K562 (cell line): ENCODE data around the gene HMGN1. TPM values are rescaled to one million over a fixed set of nuclear protein-coding genes. Genes with fewer than 3 reads are reported as not detected.
A peak's percentile ranks its signal among the peaks of the same experiment; 100 is the strongest.

Experiments
- ATAC-seq: fragments of 200-7000 bp; cut with Tn5 transposase; 3 replicates; pipeline ENCODE4 v1.9.1; 2020; ENCODE audit warnings: moderate library complexity
- BruUV-seq: library from RNA; stranded (reverse); fragments of 400-500 nt; replicated peaks from 2 replicates; lab custom pipeline; 2021; lab: Mats Ljungman, UMichigan
- CTCF ChIA-PET: fragments of 300-600 bp; formaldehyde crosslinking; extraction: SDS; loops from one replicate; lab custom pipeline; 2021; ENCODE audit warnings: low intra/inter-chr PET ratio; lab: Yijun Ruan, JAX
- POLR2A ChIA-PET: fragments of 300-600, 350-650 bp; sonication (Branson Sonifier 250); formaldehyde crosslinking; extraction: SDS; loops from one replicate; lab custom pipeline; 2021; ENCODE audit warnings: antibody characterized with exemption, inconsistent platforms; lab: Yijun Ruan, JAX
- DNase-seq, 4 experiments: peaks; one replicate each; pipeline versions ENCODE4 v3.0.0 to v3.0.0-alpha.2; 2011 to 2018; ENCODE audit warnings: low spot score in 3 of 4, mixed read lengths in 3 of 4; ENCODE audit errors: extremely low read depth in 1 of 4
- FAIRE-seq: peaks from 2 replicates; lab custom pipeline; 2011; peaks lifted over from hg19 to GRCh38; lab: Jason Lieb, UNC
- H2AFZ ChIP-seq: 2 replicates; pipeline ENCODE4 v1.6.0; 2011; ENCODE audit warnings: low read depth, low read length, control low read depth, inconsistent platforms
- H3K27ac ChIP-seq: fragments of 200-600 bp; 3 replicates; pipeline ENCODE4 v1.8.0; 2011; ENCODE audit warnings: low read depth, mild to moderate bottlenecking, control low read depth, inconsistent platforms, low read length, moderate library complexity, mixed read lengths; ENCODE audit errors: extremely low read depth
- H3K27me3 ChIP-seq, 2 experiments: fragments of 300-600 bp in 1 of 2; 2 replicates in 1 of 2; 3 replicates in 1 of 2; pipeline versions ENCODE4 v1.6.0 to v1.8.0; 2011; ENCODE audit warnings: inconsistent platforms in 2 of 2, low read length in 2 of 2, mild to moderate bottlenecking in 1 of 2, mixed read lengths in 1 of 2, moderate library complexity in 1 of 2; ENCODE audit not compliant: control insufficient read depth in 2 of 2, insufficient read depth in 2 of 2
- H3K36me3 ChIP-seq: fragments of 300-600 bp; 3 replicates; pipeline ENCODE4 v1.8.0; 2011; ENCODE audit warnings: mild to moderate bottlenecking, low read length, inconsistent platforms; ENCODE audit not compliant: control insufficient read depth, insufficient read depth
- H3K4me1 ChIP-seq, 2 experiments: fragments of 200-600 bp in 1 of 2; replicated peaks in 1 of 2; 2 replicates in 1 of 2; 3 replicates in 1 of 2; pipeline versions ENCODE4 v1.5.1 to v1.8.0; 2011; ENCODE audit warnings: inconsistent platforms in 2 of 2, low read length in 2 of 2, mild to moderate bottlenecking in 1 of 2, mixed read lengths in 1 of 2, moderate library complexity in 1 of 2; ENCODE audit not compliant: control insufficient read depth in 2 of 2, insufficient read depth in 2 of 2
- H3K4me2 ChIP-seq: 2 replicates; pipeline ENCODE4 v1.6.1; 2011; ENCODE audit warnings: low read length, control low read depth, inconsistent platforms, mixed read lengths; ENCODE audit not compliant: insufficient read depth
- H3K4me3 ChIP-seq: fragments of 200-600 bp; sonication (generic), shearing (Covaris generic); 2 replicates; pipeline ENCODE4 v1.5.1; 2016; ENCODE audit warnings: control low read depth, inconsistent platforms
- H3K79me2 ChIP-seq: fragments of 200-600 bp; 3 replicates; pipeline ENCODE4 v1.8.0; 2011; ENCODE audit warnings: low read length, inconsistent platforms; ENCODE audit not compliant: control insufficient read depth, insufficient read depth
- H3K9ac ChIP-seq, 2 experiments: 2 replicates each; pipeline versions ENCODE4 v1.6.0 to v1.6.1; 2011; ENCODE audit warnings: low read depth in 2 of 2, low read length in 2 of 2, control low read depth in 1 of 2, inconsistent platforms in 1 of 2, mild to moderate bottlenecking in 1 of 2, mixed read lengths in 1 of 2; ENCODE audit not compliant: insufficient read depth in 1 of 2
- H3K9me1 ChIP-seq: one replicate; pipeline ENCODE4 v1.6.0; 2011; ENCODE audit warnings: inconsistent platforms, mild to moderate bottlenecking, low read length, moderate library complexity; ENCODE audit not compliant: control insufficient read depth, insufficient read depth
- H3K9me3 ChIP-seq: replicated peaks from 2 replicates; pipeline ENCODE4 v1.5.1; 2011; ENCODE audit warnings: low read depth, low read length, inconsistent platforms; ENCODE audit not compliant: control insufficient read depth, insufficient read depth
- H4K20me1 ChIP-seq: replicated peaks from 2 replicates; pipeline ENCODE4 v1.6.1; 2011; ENCODE audit warnings: low read length, inconsistent platforms, mixed read lengths; ENCODE audit not compliant: control insufficient read depth, insufficient read depth
- ELF2 ChIP-seq: fragments of 250-450 bp; sonication (Bioruptor Pico); IDR thresholded peaks from 2 replicates; pipeline ENCODE4 v1.5.0; 2021; ENCODE audit warnings: mild to moderate bottlenecking
- ETV1 ChIP-seq: fragments of 450-650 bp; conservative IDR thresholded peaks from 2 replicates; pipeline ENCODE4 v1.6.1; 2016; ENCODE audit warnings: missing genetic modification characterization, control low read depth, low read depth, missing compliant biosample characterization
- FOSL1 ChIP-seq: fragments of 200-800 bp; sonication (Bioruptor generic); conservative IDR thresholded peaks from 2 replicates; pipeline ENCODE4 v1.6.1; 2016; ENCODE audit warnings: missing genetic modification characterization, missing compliant biosample characterization
- JUND ChIP-seq, 2 experiments: IDR thresholded peaks; 2 replicates in 1 of 2; 3 replicates in 1 of 2; pipeline ENCODE4 v1.6.1; 2011; ENCODE audit warnings: borderline replicate concordance in 2 of 2, low read depth in 2 of 2, low read length in 2 of 2, improper control_type of control experiment in 1 of 2, missing biosample characterization in 1 of 2, missing genetic modification characterization in 1 of 2, missing genetic modification reagents in 1 of 2
- NEUROD1 ChIP-seq: fragments of 150-350 bp; IDR thresholded peaks from 2 replicates; pipeline ENCODE4 v1.6.1; 2014; ENCODE audit warnings: borderline replicate concordance, low read length, low read depth; ENCODE audit not compliant: partially characterized antibody
- PRPF4 ChIP-seq: fragments of 200-400 bp; formaldehyde crosslinking; IDR thresholded peaks from one replicate; pipeline ENCODE4 v1.6.1; 2017; ENCODE audit warnings: low read length, low read depth, mild to moderate bottlenecking; ENCODE audit not compliant: insufficient read depth, poor library complexity, severe bottlenecking
- SFPQ ChIP-seq: fragments of 200-400 bp; formaldehyde crosslinking; IDR thresholded peaks from 2 replicates; pipeline ENCODE4 v1.6.1; 2017; ENCODE audit warnings: mild to moderate bottlenecking, low read depth, low read length, moderate library complexity
- SREBF2 ChIP-seq: sonication (generic); formaldehyde crosslinking; IDR thresholded peaks from 2 replicates; pipeline ENCODE4 v1.4.0; 2020; ENCODE audit warnings: mild to moderate bottlenecking, missing genetic modification reagents
- TEAD4 ChIP-seq, 2 experiments: sonication (generic) in 1 of 2; formaldehyde crosslinking in 1 of 2; IDR thresholded peaks; 2 replicates each; pipeline versions ENCODE4 v1.6.1 to v1.8.0; 2012 to 2022; ENCODE audit warnings: borderline replicate concordance in 1 of 2, inconsistent platforms in 1 of 2, low read length in 1 of 2, mild to moderate bottlenecking in 1 of 2, missing genetic modification reagents in 1 of 2
- USF2 ChIP-seq: sonication (generic); formaldehyde crosslinking; IDR thresholded peaks from 2 replicates; pipeline ENCODE4 v1.5.0; 2020; ENCODE audit warnings: missing genetic modification reagents
- VEZF1 ChIP-seq: fragments of 200-800 bp; sonication (Bioruptor generic); IDR thresholded peaks from 2 replicates; pipeline ENCODE4 v1.6.1; 2017; ENCODE audit warnings: missing genetic modification characterization, missing compliant biosample characterization
- ZBTB7A ChIP-seq: IDR thresholded peaks from 2 replicates; pipeline ENCODE4 v1.6.1; 2011; ENCODE audit warnings: low read depth, mild to moderate bottlenecking, low read length, moderate library complexity, borderline replicate concordance; ENCODE audit not compliant: control insufficient read depth
- ZFPM2 ChIP-seq: fragments of 250-450 bp; sonication (Bioruptor Pico); IDR thresholded peaks from 2 replicates; pipeline ENCODE4 v1.5.1; 2022; ENCODE audit warnings: mild to moderate bottlenecking
- ZNF24 ChIP-seq: fragments of 450-650 bp; IDR thresholded peaks from 2 replicates; pipeline ENCODE4 v1.6.1; 2016
- ZNF316 ChIP-seq: fragments of 450-650 bp; IDR thresholded peaks from 2 replicates; pipeline ENCODE4 v1.6.1; 2016
- ZNF384 ChIP-seq: IDR thresholded peaks from 2 replicates; pipeline ENCODE4 v1.6.1; 2012; ENCODE audit warnings: low read depth, low read length, improper control_type of control experiment
- WGBS: fragments of 100-300 bp; shearing (Covaris generic); methylation state at CpG from one replicate; pipeline ENCODE4 v1.1.6; 2016; ENCODE audit warnings: low coverage, mixed read lengths; ENCODE audit not compliant: insufficient coverage; ENCODE audit errors: missing lambda C conversion rate; 5-methylcytosine and 5-hydroxymethylcytosine counted together
- in situ Hi-C: fragments of 300-500 bp; cut with MboI; formaldehyde crosslinking; loops from 4 replicates; pipeline ENCODE4 v1.15.0; 2018; ENCODE audit warnings: inconsistent platforms, mixed read lengths
- intact Hi-C: fragments of 100-400 bp; cut with micrococcal nuclease; formaldehyde crosslinking; loops from 2 replicates; pipeline ENCODE4 v1.14.2; 2022
- polyA plus RNA-seq, 8 experiments: library from polyadenylated mRNA; depleted of rRNA in 4 of 8; stranded (reverse) in 5 of 8; unstranded in 3 of 8; fragments of >200 nt; fragmentation: Nextera tagmentation in 2 of 8; fragmentation: Illumina TruSeq in 1 of 8; extraction: Ambion mirVana in 2 of 8; extraction: Trizol in 1 of 8; gene quantifications; 2 replicates each; pipeline versions ENCODE4 v1.2.1 to v1.2.3, GENCODE V29; 2011 to 2014; ENCODE audit warnings: inconsistent platforms in 1 of 8, missing spikeins in 1 of 8
- total RNA-seq, 7 experiments: library from RNA; depleted of rRNA in 6 of 7; stranded (reverse); fragments of >200 nt in 6 of 7; fragmentation: Illumina TruSeq in 2 of 7; extraction: Trizol in 2 of 7; gene quantifications; 2 replicates each; pipeline versions ENCODE4 v1.2.1 to v1.2.3, GENCODE V29; 2011 to 2021; ENCODE audit warnings: low replicate concordance in 1 of 7

The HMGN1 gene
- total and polyA plus RNA-seq, 9 of the 15 experiments (the other 6 are each of a cell fraction or from before 2014, with no cell fraction given), result 124 to 626 (median 498) TPM

GRCh38 chr21:39377444-39378050 lies 28.7 kb upstream of the HMGN1 start:
- FAIRE-seq, result peak; percentile 81
- Histone ChIP-seq H3K4me2 (peak overlapping the region; percentile 75), H3K27me3 (no peaks in the 10 kb centered on the region), H3K36me3 (no peaks in the 10 kb centered on the region), H3K4me1 (peaks cover 21 to 25% of the 10 kb centered on the region in 2 experiments), H3K27ac (peak overlapping the region; percentile 55; the same call in 2 of the 3 replicates), H3K79me2 (peaks cover 12% of the 10 kb centered on the region; the same call in 2 of the 3 replicates), H4K20me1 (no peaks in the 10 kb centered on the region), H3K9me3 (no peaks in the 10 kb centered on the region), H3K4me3 (no peak overlapping the region), H3K9me1 (no peaks in the 10 kb centered on the region), H3K9ac (peak overlapping the region; percentile 61 to 72; a peak in 3 of 4 replicates), H2AFZ (peak overlapping the region; percentile 99)
- DNase-seq, result peak; percentile 47 to 61 (median 56)
- ChIA-PET POLR2A (interaction anchor here (1.2 to 2.1 kb wide), 2 partner anchors 10 kb away, joined by 5 to 10 read pairs; no protein-coding TSS in a partner anchor), CTCF (no interaction called here)
- intact Hi-C loops (no loop called here), in situ Hi-C loops (no loop called here)
- no TSS peak for BruUV-seq
- ATAC-seq, result peak; percentile 11
- 51% methylated on average over 7 of the region's 7 CpGs for WGBS
- TF ChIP-seq VEZF1 (CRISPR knock-in tag) (peak; percentile 30; the same call in 1 of the 2 replicates), ELF2 (CRISPR knock-in tag) (no peak), SFPQ (no peak), NEUROD1 (peak; percentile 11), ZNF384 (peak; percentile 56; the same call in 1 of the 2 replicates), ZNF24 (no peak), PRPF4 (no peak), USF2 (CRISPR knock-in tag) (no peak), FOSL1 (tag) (peak; percentile 43; the same call in 1 of the 2 replicates), JUND (IDR thresholded peaks at IDR 0.05; ENCODE audit: borderline replicate concordance, low read depth, low read length) (0 out of 2 replicates have a peak, but pooled peaks have one; percentile 6), JUND (tag; IDR thresholded peaks at IDR 0.05; ENCODE audit: borderline replicate concordance, low read depth, low read length) (no peak; the same call in 2 of the 3 replicates), ZFPM2 (CRISPR knock-in tag) (no peak), SREBF2 (CRISPR knock-in tag) (no peak), ZNF316 (no peak), ZBTB7A (peak; percentile 86), TEAD4 (IDR thresholded peaks at IDR 0.05; ENCODE audit: low read length) (no peak), TEAD4 (CRISPR knock-in tag; IDR thresholded peaks at IDR 0.05; ENCODE audit: borderline replicate concordance) (no peak), ETV1 (tag) (no peak)
